Lung microvascular endothelial cell (primary cell): ENCODE data around the gene OFD1. TPM values are rescaled to one million over a fixed set of nuclear protein-coding genes. Genes with fewer than 3 reads are reported as not detected.

Experiments
- DNase-seq, 2 donors: peaks; one replicate each; pipeline versions ENCODE4 v3.0.0 to v3.0.0-alpha.2; 2010; ENCODE audit warnings: low read depth in 2 of 2
- total RNA-seq: library from RNA; depleted of rRNA; stranded (reverse); fragments of >200 nt; gene quantifications from 2 replicates; pipeline ENCODE4 v1.2.1, GENCODE V29; 2014

Gene OFD1
- total RNA-seq, 1 donor from 2014 or later: 5.6 TPM

DNA sequence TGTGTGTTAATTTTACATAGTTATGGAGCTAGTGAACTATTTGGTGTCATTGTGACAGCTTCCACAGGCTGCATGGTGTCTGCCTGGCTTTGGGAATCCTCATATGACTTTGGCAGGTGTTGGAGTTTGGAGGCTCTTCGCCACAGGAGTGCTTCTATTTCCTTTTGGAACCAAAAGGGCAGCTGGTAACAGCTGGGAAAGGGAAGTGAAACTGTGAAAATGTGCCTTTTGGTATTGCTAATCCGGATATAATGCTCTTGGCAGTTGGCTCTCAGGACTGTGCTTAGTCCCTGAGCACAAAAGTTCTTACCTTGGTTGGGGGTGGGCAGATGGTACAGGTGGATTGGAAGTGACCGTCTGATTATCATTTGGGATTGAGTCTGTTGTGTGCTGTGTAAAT is 18.1 kb downstream of the OFD1 start:
- peak in 1 of 2 donors; percentile 29 for DNase-seq

DNA sequence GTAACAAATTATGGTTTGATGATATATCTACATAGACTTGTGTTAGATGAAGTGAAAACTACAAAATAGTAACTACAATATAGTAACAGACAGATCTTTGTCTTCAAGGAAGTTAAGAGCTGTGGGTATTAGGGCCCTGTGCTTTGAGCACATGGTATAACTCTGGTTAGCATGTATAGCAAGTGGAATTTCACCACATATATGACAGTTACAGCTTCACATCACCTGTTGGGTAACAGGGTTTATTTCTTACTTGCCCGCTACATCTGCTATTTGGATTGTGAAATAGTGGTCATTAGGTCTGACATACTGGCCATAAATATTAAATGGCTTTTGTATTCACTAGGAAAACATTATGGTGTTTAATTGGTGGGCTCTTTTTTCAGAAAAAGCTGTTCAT is 20.2 kb downstream of the OFD1 start:
- no peak for DNase-seq

DNA sequence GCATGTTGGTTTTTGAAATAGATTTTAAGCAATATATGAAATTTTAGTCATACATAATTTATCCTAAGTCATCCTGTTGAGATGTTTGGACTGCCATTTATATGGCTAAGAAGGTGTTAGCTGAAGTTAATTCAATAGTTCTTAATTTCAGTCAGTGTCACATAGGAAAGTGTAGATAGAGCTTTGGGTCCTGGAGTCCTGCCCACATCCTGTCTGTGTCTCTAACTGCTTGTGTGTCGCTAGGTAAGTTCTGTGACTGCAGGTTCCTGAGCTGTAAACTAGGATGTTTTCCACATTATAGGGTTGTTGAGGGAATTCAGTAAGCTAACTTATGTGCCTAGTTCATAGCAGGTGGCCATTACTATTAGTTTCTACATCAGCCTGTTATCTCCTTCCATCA is 20.7 kb downstream of the OFD1 start:
- DNase-seq: no peak

DNA sequence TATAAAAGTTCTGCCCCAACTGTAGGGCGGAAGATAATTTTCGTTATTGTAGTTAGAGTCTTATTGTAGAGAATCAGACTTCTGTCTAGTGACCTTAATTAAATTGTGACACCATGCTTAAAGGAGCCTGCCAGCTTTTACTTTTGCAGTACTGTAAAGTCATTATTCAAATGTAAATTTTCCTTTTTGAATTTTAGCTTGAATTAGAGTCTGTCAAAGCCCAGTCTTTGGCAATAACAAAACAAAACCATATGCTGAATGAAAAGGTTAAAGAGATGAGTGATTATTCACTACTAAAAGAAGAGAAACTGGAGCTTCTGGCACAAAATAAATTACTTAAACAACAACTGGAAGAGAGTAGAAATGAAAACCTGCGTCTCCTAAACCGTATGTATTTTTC is 21.8 kb downstream of the OFD1 start:
- DNase-seq: no peak

DNA sequence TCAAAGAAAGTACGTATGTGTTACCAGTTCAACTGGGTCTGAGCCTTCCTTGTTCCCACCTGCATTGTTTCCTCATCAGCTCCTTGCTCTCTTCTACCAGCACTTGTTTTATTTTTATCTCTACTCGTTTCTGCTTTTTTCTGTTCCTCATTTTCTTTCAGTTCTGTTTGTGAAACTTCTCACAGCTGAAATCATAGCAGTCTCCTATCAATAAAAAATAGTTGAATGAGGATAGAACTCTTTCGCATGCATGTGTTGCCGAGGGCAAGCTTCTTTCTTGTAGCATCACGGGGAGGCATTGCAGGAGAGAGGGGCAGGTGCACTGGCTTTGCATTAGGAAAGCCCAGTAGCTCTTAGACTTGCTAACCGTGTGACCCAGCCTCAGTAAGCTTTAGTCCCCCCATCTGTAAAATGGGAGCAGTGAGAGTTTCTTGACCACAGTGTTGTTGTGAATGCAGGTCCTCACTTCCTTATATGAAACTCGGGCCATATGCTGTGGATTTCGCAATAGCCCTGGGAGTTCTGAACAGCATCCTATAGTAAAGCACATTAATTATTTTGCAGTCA is 24.7 kb downstream of the OFD1 start:
- DNase-seq: no peak

DNA sequence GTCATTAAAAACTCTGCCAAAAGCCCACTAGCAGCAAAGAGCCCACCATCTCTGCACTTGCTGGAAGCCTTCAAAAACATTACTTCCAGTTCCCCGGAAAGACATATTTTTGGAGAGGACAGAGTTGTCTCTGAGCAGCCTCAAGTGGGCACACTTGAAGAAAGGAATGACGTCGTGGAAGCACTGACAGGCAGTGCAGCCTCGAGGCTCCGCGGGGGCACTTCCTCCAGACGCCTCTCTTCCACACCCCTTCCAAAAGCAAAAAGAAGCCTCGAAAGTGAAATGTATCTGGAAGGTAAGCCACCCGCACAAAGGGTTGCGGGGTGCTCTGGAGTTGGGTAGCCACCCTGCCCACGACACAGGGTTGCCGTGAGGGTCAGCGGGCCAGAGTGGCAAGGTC is 25.9 kb downstream of the OFD1 start:
- no peak for DNase-seq

DNA sequence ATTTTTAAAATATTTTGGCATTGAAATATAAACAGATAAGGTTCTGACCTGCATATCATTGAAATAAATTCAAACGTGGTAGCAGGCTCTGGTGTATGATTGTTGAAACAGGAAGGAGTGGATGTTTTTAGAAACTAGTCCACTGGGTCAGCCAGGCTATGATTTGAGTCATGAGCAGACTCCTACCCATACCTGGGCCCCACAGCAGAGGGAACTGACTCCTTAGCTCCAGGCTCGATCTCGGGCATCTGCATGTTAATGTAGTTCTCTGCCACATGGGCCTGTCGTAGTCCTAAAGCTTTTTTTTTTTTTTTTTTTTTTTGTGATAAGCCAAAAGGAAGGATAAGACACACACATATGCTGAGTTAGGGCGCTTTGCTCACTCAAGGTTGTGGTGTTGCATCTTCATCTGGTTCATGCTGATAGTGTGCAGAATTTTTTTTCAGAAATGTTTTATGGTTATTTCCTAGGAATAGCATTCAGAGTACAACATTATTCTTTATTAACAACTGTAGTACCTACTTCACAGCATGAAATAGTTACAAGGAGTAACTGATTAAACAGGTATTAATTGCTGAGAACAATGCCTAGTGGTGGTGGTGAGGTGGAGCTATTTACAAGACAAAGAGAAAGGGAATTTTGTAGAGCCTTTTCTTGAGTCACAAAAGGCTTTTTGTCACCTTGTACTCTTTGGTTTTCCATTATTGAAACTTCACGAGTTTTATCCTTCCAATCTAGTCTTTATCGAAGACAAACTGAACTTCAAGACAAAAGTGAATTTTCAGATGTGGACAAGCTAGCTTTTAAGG is 27.3 kb downstream of the OFD1 start:
- DNase-seq: peak in 1 of 2 donors; percentile 12

DNA sequence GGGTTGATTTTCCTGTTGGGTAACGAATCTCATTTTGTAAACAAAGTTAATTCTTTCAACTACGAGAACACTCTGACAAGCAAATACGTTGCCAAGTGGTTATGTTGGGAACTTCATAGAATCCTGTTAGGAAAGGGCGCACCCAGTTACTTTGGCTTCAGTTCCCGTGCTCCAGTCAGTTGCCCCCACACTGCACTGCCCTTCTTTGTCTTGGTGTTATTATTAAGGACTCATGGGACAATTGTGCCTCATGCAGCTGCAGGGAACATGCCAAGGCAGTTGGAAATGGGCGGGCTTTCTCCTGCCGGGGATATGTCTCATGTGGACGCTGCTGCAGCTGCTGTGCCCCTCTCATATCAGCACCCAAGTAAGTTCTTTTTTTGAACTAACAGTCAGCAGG is 28.9 kb downstream of the OFD1 start:
- DNase-seq: peak in 1 of 2 donors; percentile 16

DNA sequence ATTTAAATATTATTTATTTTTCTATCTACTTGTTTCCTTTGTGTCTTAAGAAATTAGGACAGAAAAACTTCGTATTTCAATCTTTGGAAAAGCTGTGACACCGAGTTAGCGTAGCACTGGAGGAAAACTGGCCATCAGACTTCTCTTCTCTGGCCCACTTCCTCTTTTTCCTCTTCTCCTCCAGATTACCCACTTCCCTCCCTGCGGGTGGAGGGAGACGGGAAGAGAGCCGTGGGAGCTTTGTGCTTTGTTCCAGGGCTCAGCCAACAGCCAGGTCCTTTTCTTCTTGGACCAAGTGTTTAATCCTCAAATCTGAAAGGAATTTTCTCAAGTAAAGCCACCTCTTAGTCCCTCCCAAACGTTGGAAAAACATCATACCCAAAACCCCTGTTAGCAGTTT is 29.7 kb downstream of the OFD1 start:
- DNase-seq: no peak

DNA sequence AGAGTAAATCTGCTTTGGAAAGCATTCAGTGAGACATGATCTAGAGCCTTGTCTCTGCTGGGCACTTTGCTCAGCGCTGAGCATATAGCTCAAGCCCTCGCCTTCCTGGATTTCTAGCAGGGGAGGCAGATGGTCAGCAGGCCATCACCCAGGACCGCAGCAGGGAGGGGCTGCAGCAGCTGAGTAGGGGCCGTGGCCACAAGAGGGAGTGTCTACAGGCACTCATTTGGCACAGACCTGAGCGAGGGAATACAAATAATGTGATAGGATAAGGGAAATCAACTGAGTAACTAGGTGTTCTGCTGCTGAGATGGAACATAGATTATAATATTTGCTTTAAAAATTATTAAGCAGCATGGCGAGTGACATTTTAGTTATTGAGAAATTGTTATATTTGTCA is 30.2 kb downstream of the OFD1 start:
- DNase-seq: peak; percentile 20 to 25

DNA sequence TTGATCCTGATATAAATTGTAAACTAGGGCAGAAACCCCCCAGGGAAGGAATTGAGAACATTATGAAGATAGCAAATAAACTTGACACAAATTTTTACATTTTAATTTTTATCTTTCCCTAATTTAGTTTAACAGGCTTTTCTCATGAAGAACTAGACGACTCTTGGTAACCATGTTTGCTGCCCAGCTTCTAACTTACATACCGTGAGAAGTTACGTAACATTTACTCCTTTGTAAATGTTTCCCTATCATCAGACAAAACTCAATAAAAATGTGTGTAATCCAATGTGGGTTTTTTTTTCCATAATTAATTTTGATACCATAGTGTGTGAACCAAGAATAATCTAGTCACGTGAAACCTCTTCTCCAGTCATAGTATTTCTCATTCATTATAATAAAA is 34.4 kb downstream of the OFD1 start:
- no peak for DNase-seq

DNA sequence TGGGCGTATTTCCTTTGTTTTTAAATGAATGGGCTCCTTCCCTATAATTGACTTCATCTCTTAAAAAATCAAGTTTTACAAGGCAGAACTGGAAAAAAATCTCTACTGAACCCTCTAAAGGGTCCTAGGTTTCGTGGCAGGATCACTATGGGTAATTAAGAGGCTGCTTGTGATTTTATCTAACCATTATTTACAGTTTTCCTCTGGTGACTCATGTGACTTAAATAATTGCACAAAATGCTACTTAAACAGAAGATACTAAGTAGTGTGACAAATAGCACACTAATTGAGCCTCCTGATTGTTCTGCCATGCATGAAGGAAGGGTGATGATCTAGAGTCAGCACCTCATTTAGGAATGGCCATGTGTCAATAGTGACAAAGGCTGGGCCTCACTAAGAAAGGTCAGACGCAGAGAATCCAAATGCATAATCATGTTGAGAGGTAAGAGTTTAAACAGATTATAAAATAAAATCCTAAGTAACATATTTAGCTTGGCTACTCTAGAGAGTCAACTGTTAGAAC is 35.5 kb downstream of the OFD1 start:
- DNase-seq: no peak

DNA sequence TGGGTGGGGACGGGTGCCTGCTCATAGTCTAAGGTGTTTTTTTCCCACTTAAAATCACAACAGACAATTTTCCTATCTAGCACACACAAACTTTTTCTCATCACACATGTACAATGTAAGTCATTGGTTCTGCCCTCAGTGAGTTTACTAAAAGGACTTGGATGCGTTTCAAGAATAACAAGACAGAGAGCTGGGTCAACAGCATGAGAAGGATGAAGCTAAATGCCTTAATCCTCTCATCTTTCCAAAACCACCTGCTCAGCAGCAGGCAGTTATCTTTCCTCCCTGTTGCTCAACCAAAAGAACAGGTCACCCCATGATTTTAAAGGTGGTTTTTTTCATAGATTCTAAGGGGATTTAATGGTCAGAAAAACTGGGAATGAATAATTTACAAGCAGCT is 40.1 kb downstream of the OFD1 start:
- no peak for DNase-seq

DNA sequence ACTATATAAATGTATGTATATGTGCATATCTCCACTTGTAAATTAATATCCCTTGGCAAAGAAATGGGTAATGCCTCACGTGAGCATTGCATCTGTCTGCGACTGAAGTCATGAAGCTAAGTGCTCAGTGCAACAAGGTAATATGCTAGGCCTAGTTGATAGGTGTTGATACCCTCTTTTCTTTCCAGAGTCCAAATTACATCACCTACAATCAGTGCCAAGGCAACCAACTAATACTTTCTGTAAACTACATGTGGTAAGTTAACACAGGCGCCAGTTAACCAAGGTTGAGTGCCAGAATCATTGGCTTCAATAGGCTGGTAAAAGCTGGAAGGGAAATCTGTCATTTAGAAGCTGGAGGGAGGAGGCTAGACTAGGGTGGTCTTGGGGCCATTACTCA is 41.3 kb downstream of the OFD1 start:
- no peak for DNase-seq

DNA sequence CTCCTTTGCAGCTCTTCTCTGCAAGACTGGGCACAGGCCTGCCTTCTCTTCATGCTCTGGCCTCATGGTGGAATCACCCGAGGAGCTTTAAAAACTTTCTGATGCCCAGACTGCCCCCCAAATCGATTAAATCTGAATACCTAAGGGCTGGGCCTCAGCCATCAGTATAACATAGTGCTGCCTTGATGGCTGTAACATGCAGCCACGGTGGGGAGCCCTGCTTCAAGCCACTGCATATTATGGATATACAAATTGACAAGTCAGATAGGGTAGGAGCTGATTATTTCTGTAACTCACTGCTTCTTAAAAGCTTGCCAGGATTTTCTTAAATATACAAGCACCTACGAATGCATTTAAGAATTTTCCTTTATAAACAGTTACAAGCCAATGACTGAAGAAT is 41.8 kb downstream of the OFD1 start:
- DNase-seq: no peak

DNA sequence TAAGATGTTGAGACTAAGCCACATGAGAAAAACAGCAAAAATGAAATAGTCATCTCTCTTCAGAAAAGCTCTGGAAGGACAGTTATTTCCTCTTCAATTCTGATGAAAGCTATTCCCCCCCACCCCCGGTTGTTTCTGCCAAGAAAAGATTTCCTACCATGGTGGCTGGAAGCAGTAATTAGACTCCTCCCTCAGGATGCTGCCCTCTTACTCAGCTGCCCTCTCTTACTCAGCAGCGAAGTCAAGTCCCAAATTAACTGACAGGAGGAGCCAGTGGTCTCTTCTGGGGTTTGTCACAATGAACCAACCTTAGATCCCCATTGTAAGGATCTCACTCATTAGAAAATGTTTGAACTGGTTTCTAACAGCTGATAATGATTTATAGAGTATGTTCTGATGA is 44.4 kb downstream of the OFD1 start:
- peak; percentile 13 to 73 for DNase-seq

DNA sequence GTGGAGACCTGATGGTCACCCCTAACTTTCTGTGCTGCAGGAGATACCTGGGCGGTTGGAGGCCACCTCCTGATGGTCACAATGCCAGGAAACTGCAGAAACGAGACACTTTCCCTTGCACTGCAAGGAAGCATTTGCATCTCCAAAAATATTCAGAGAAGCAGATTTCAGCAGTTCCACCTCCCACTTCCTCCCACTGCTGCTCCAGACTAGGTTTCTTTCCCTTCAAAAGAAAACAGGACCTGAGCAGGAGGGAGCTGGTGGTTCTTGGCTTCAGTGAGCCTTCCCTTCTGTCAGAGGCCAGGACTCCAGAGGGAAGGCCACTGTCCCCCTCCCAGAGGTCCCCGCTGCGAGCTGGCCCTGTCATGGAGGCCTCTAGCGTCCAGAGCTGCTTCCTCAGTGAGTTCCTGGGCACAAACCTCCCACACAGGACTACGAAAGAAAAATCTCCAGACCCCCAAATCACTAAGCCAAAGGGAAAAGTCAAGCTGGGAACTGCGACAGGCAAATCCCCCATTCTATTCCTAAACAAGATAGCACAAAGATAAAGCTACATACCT is 46.4 kb downstream of the OFD1 start:
- DNase-seq: no peak

DNA sequence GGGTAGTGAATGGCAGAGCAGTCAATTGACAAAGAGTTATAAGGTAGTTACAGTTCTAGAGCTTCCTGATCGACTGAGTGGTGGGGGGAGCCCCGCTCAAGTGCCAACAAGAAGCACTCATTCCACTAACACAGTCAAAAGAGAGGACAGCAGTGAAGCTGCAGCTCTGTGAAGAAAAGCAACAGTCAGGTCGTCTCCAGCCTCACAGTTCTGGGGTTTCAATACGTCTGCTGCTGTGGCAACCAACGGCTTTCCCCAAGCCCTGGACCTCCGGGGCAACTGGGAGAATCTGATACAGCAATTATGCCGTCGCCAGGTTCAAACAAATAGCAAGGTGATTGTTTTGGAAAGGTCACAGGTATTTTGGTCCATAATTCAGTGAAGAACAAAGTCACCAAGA is 51.5 kb downstream of the OFD1 start:
- DNase-seq: no peak

DNA sequence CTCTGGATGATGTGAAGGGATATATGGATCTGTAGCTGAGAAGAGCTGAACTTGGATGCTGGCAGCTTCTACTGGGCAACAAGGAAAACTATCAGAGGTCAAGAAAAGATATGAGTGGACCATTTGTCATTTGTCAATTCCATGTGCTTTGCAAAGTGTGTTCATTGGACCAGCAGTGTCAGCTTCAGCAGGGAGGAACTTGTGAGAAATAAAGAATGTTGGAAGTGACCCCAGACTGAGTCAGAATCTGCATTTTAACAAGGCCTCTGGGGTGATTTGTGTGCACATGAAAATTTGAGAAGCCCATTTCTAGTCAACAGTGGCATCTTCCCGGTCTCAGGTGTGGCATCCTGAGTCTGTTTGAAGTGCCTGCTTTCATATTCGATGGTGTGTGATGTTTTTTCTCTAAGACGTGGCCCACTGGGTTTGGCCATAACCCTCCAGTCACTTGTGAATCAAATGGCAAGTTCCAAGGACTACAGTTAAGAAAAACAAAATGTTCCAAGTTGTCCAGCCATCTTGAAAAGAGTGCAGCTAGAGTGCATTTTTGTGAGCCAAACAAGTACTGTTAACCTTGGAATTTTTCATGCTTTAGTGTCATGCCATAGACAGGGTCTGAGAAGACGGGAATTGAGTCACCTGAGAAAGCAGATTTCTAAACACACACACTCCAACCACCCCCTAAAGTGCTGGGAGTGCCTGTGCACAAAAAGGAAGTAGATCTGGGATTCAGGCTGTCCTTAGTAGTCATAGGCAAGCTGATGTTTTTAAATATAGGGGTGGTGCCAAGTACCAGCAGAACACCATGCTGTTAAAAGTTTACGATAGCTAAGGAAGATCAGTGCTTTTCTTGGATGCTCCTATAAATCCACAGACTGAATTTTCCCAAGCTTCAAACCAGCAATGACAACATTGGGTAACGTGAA is 55.9 kb downstream of the OFD1 start:
- no peak for DNase-seq

DNA sequence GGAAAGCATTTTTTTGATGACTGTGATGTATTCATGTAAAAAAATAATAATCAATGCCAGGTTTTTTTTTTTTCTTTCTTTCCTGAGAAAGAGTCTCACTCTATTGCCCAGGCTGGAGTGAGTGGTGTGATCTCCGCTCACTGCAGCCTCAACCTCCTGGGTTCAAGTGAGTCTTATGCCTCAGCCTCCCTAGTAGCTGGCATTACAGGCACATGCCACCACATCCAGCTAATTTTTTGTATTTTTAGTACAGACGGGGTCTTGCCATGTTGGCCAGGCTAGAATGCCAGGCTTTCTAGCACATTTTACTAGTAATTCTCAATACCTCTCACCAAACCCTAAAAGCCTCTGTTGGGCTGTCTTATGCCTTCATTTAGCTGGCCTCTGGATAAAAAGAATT is 56.6 kb downstream of the OFD1 start:
- DNase-seq: no peak

DNA sequence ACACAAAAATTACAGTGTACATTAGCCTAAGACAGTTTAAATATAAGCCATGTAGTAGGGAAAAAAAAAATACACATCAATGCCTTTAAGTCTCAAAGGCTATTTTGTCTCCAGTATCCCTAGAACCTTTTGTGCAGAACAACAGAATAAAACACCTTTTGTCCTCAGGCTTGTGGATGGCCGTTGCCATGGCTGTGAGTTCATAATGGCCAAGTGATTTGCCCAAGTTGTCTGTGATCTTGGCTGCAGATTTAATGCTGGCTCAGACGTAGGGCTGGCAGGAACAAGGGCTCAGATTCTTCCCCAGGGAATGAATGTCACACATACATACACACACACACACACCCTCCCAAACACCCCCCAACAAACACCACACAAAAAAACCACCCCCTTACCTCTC is 57.0 kb downstream of the OFD1 start:
- DNase-seq: no peak

DNA sequence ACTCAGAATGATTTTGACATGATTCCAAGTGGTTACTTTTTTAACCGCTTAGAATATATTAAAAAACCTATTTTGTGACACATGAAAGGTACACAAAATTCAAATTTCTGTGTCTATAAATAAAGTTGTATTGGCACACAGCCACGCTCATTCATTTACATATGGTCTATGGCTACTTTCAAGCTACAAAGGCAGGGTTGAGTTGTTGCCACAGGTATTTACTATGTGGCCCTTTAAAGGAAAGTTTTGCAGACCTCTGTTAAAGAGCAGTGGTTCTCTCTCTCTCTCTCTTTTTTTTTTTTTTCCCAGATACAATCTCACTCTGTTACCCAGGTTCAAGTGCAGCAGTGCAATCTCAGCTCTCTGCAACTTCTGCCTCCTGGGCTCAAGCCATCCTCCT is 59.3 kb downstream of the OFD1 start:
- DNase-seq: no peak
